Loucy (cell line): ENCODE results near the gene RB1.
A peak's percentile ranks its signal among the peaks of the same experiment; 100 is the strongest.

Source experiments
- H2AFZ ChIP-seq: fragments of 200-600 bp; sonication (generic); 2 replicates; pipeline ENCODE4 v1.6.0; 2016; ENCODE audit warnings: antibody characterized with exemption, mild to moderate bottlenecking, low read length, moderate library complexity
- H3F3A ChIP-seq: fragments of 200-600 bp; 2 replicates; pipeline ENCODE4 v1.6.0; 2016; ENCODE audit warnings: antibody characterized with exemption, low read depth, mild to moderate bottlenecking
- H3K27me3 ChIP-seq: fragments of 200-600 bp; sonication (generic); 2 replicates; pipeline ENCODE4 v1.6.1; 2014; ENCODE audit warnings: low read length, mild to moderate bottlenecking; ENCODE audit not compliant: insufficient read depth, poor library complexity, severe bottlenecking
- H3K36me3 ChIP-seq: fragments of 200-600 bp; sonication (generic); 2 replicates; pipeline ENCODE4 v1.6.1; 2016; ENCODE audit warnings: low read length; ENCODE audit not compliant: insufficient read depth
- H3K4me1 ChIP-seq: fragments of 200-600 bp; sonication (generic); 2 replicates; pipeline ENCODE4 v1.5.1; 2014; ENCODE audit warnings: low read length, mild to moderate bottlenecking; ENCODE audit not compliant: insufficient read depth, poor library complexity, severe bottlenecking
- H3K4me2 ChIP-seq: fragments of 200-600 bp; sonication (generic); 2 replicates; pipeline ENCODE4 v1.6.0; 2014; ENCODE audit warnings: antibody characterized with exemption, low read length, low read depth, mild to moderate bottlenecking; ENCODE audit not compliant: poor library complexity, severe bottlenecking
- H3K4me3 ChIP-seq: fragments of 200-600 bp; sonication (generic); 2 replicates; pipeline ENCODE4 v1.5.1; 2014; ENCODE audit warnings: low read length, mild to moderate bottlenecking, mixed read lengths; ENCODE audit not compliant: poor library complexity, severe bottlenecking
- H3K79me2 ChIP-seq: fragments of 200-600 bp; sonication (generic); 2 replicates; pipeline ENCODE4 v1.6.1; 2014; ENCODE audit warnings: low read length; ENCODE audit not compliant: insufficient read depth
- H3K9ac ChIP-seq: fragments of 200-600 bp; sonication (generic); 2 replicates; pipeline ENCODE4 v1.6.0; 2014; ENCODE audit warnings: mild to moderate bottlenecking, low read depth, low read length, moderate library complexity; ENCODE audit not compliant: poor library complexity, severe bottlenecking
- H3K9me2 ChIP-seq: fragments of 200-600 bp; sonication (generic); replicated peaks from 2 replicates; pipeline ENCODE4 v1.6.1; 2016; ENCODE audit warnings: low read depth, low read length, mixed read lengths
- H3K9me3 ChIP-seq: fragments of 200-600 bp; sonication (generic); 2 replicates; pipeline ENCODE4 v1.6.1; 2014; ENCODE audit warnings: mild to moderate bottlenecking, antibody characterized with exemption, low read length, low read depth; ENCODE audit not compliant: insufficient read depth
- H4K20me1 ChIP-seq: fragments of 200-600 bp; sonication (generic); 2 replicates; pipeline ENCODE4 v1.6.0; 2014; ENCODE audit warnings: antibody characterized with exemption, low read length, mild to moderate bottlenecking; ENCODE audit not compliant: insufficient read depth, poor library complexity, severe bottlenecking
- EZH2phosphoT487 ChIP-seq: fragments of 200-600 bp; IDR thresholded peaks from 2 replicates; pipeline ENCODE4 v1.6.1; 2018; ENCODE audit warnings: antibody characterized with exemption, mild to moderate bottlenecking, moderate library complexity, borderline replicate concordance
- TF ChIP-seq, protein P1 (sequence below): fragments of 200-600 bp; sonication (generic); conservative IDR thresholded peaks from 2 replicates; pipeline ENCODE4 v1.5.1; 2014; ENCODE audit warnings: mild to moderate bottlenecking, antibody characterized with exemption, low read length

Gene RB1

DNA sequence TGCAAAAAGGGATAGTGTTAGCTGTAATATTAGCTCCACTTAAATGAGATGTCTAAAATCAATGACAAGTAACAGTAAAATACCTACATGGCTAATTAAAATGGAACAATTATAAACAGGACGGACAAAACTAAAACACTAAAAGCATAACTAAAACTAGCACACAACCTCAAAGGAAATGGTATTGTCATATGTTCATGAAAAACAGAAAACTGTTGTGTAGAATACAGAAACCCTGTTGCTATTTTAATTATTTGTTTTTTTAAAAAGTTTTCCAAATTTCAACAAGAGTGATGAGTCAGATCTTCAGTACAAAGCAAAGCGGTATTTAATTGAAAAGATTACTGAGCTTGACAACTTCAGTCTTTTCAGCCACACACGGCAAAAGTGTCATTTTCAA lies 225.2 kb downstream of the RB1 start:
- H3F3A ChIP-seq = peaks cover 3% of the 10 kb centered on the region; the same call in 1 of the 2 replicates
- no peaks in the 10 kb centered on the region for H3K27me3 ChIP-seq
- peaks cover 74% of the 10 kb centered on the region for H3K4me1 ChIP-seq
- H3K9ac ChIP-seq = peak overlapping the region; percentile 18
- H3K79me2 ChIP-seq = peaks cover 67% of the 10 kb centered on the region
- peak overlapping the region; percentile 12 for H3K4me3 ChIP-seq
- no peak for TF ChIP-seq EZH2phosphoT487
- TF ChIP-seq, protein P1, sequence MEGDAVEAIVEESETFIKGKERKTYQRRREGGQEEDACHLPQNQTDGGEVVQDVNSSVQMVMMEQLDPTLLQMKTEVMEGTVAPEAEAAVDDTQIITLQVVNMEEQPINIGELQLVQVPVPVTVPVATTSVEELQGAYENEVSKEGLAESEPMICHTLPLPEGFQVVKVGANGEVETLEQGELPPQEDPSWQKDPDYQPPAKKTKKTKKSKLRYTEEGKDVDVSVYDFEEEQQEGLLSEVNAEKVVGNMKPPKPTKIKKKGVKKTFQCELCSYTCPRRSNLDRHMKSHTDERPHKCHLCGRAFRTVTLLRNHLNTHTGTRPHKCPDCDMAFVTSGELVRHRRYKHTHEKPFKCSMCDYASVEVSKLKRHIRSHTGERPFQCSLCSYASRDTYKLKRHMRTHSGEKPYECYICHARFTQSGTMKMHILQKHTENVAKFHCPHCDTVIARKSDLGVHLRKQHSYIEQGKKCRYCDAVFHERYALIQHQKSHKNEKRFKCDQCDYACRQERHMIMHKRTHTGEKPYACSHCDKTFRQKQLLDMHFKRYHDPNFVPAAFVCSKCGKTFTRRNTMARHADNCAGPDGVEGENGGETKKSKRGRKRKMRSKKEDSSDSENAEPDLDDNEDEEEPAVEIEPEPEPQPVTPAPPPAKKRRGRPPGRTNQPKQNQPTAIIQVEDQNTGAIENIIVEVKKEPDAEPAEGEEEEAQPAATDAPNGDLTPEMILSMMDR = no peak
- no peaks in the 10 kb centered on the region for H3K36me3 ChIP-seq
- no peaks in the 10 kb centered on the region for H3K9me3 ChIP-seq
- peak overlapping the region; percentile 92 for H3K4me2 ChIP-seq
- no peaks in the 10 kb centered on the region for H4K20me1 ChIP-seq
- H3K9me2 ChIP-seq = no peaks in the 10 kb centered on the region
- H2AFZ ChIP-seq = no peak overlapping the region

GRCh38 chr13:48530833-48531232 lies 227.3 kb downstream of the RB1 start:
- H3K9ac ChIP-seq = peak overlapping the region; percentile 98
- no peaks in the 10 kb centered on the region for H4K20me1 ChIP-seq
- peaks cover 57% of the 10 kb centered on the region for H3K79me2 ChIP-seq
- no peaks in the 10 kb centered on the region for H3K9me3 ChIP-seq
- no peaks in the 10 kb centered on the region for H3K9me2 ChIP-seq
- H3K27me3 ChIP-seq = no peaks in the 10 kb centered on the region
- no peaks in the 10 kb centered on the region for H3K36me3 ChIP-seq
- TF ChIP-seq, protein P1 = no peak
- TF ChIP-seq EZH2phosphoT487 = no peak
- H3K4me2 ChIP-seq = peak overlapping the region; percentile 92
- no peak overlapping the region for H2AFZ ChIP-seq
- peaks cover 64% of the 10 kb centered on the region for H3K4me1 ChIP-seq
- peaks cover 6% of the 10 kb centered on the region; the same call in 1 of the 2 replicates for H3F3A ChIP-seq
- peak overlapping the region; percentile 93 for H3K4me3 ChIP-seq
